CD4-positive, CD25-positive, alpha-beta regulatory T cell (primary cell): Measurements from ENCODE around the gene SSTR5. TPM values are rescaled to one million over a fixed set of nuclear protein-coding genes. Genes with fewer than 3 reads are reported as not detected.

ENCODE experiments used
- ATAC-seq, 2 donors: fragments of 150-1000 bp; cut with Tn5 transposase; one replicate each; pipeline ENCODE4 v1.10.0; 2021; ENCODE audit warnings: low read depth in 2 of 2, moderate number of reproducible peaks in 2 of 2, moderate library complexity in 1 of 2
- DNase-seq, 3 donors: peaks; one replicate each; pipeline versions ENCODE4 v3.0.0 to v3.0.0-alpha.2; 2012 to 2022; ENCODE audit warnings: mixed read lengths in 1 of 3
- H3K27ac ChIP-seq: one replicate; pipeline ENCODE4 v1.7.0; 2013; ENCODE audit warnings: mild to moderate bottlenecking, low read length; ENCODE audit not compliant: insufficient read depth, poor library complexity, severe bottlenecking
- H3K27me3 ChIP-seq: one replicate; pipeline ENCODE4 v1.7.0; 2013; ENCODE audit warnings: low read length; ENCODE audit not compliant: control insufficient read depth, insufficient read depth
- H3K36me3 ChIP-seq: one replicate; pipeline ENCODE4 v1.7.0; 2013; ENCODE audit warnings: mild to moderate bottlenecking, low read length, moderate library complexity; ENCODE audit not compliant: control insufficient read depth, insufficient read depth
- H3K4me1 ChIP-seq: 2 replicates; pipeline ENCODE4 v1.7.0; 2013; ENCODE audit warnings: mild to moderate bottlenecking, low read length; ENCODE audit not compliant: insufficient read depth, control insufficient read depth, poor library complexity, severe bottlenecking
- H3K4me3 ChIP-seq: one replicate; pipeline ENCODE4 v1.7.0; 2013; ENCODE audit warnings: low read depth, mild to moderate bottlenecking, low read length, moderate library complexity
- H3K9me3 ChIP-seq, 2 experiments: 1 replicate in 1 of 2; 2 replicates in 1 of 2; pipeline ENCODE4 v1.7.0; 2013; ENCODE audit warnings: low read length in 2 of 2, mild to moderate bottlenecking in 1 of 2, moderate library complexity in 1 of 2; ENCODE audit not compliant: control insufficient read depth in 2 of 2
- H3K27ac Mint-ChIP-seq, 3 donors: one replicate each; pipeline ENCODE4 v1.8.0; 2020 to 2022; ENCODE audit warnings: mild to moderate bottlenecking in 3 of 3, mixed read lengths in 3 of 3, moderate library complexity in 2 of 3
- H3K27me3 Mint-ChIP-seq: one replicate; pipeline ENCODE4 v1.8.0; 2022; ENCODE audit warnings: mild to moderate bottlenecking, mixed read lengths
- H3K36me3 Mint-ChIP-seq: one replicate; pipeline ENCODE4 v1.8.0; 2020; ENCODE audit warnings: mixed read lengths
- H3K4me1 Mint-ChIP-seq, 4 donors: one replicate each; pipeline ENCODE4 v1.8.0; 2020 to 2022; ENCODE audit warnings: mixed read lengths in 4 of 4, mild to moderate bottlenecking in 1 of 4
- H3K4me3 Mint-ChIP-seq, 4 donors: one replicate each; pipeline ENCODE4 v1.8.0; 2020 to 2022; ENCODE audit warnings: mild to moderate bottlenecking in 4 of 4, mixed read lengths in 4 of 4, moderate library complexity in 3 of 4
- H3K9me3 Mint-ChIP-seq, 7 donors: one replicate each; pipeline ENCODE4 v1.8.0; 2020 to 2022; ENCODE audit warnings: mixed read lengths in 7 of 7, mild to moderate bottlenecking in 3 of 7, moderate library complexity in 2 of 7
- polyA plus RNA-seq, 4 donors: library from polyadenylated mRNA; unstranded; fragments of 300-500 nt; fragmentation: Illumina TruSeq; gene quantifications; one replicate each; pipeline ENCODE4 v1.2.3, GENCODE V29; 2021
- total RNA-seq: library from RNA; stranded (reverse); gene quantifications from one replicate; pipeline ENCODE4 v1.2.3, GENCODE V29; 2022

SSTR5 gene
- total and polyA plus RNA-seq, 5 donors from 2014 or later = not detected

- Histone ChIP-seq H3K36me3 (no peaks in the 10 kb centered on the region), H3K27me3 (no peaks in the 10 kb centered on the region), H3K9me3 (no peaks in the 10 kb centered on the region), H3K4me1 (no peaks in the 10 kb centered on the region), H3K4me3 (no peak overlapping the region), H3K27ac (no peak overlapping the region)
- no peak overlapping the region for H3K4me3 Mint-ChIP-seq
- no peaks in the 10 kb centered on the region for H3K9me3 Mint-ChIP-seq
- no peak overlapping the region for H3K27ac Mint-ChIP-seq
- DNase-seq (no peak), ATAC-seq (no peak)
- H3K27me3 Mint-ChIP-seq = no peaks in the 10 kb centered on the region
- no peaks in the 10 kb centered on the region for H3K4me1 Mint-ChIP-seq
- H3K36me3 Mint-ChIP-seq = no peaks in the 10 kb centered on the region
These were observed 45.4 kb downstream of the SSTR5 start for GRCh38 chr16:1117926-1118325.

GRCh38 chr16:1119129-1119528 is 46.6 kb downstream of the SSTR5 start:
- Mint-ChIP-seq H3K27ac (no peak overlapping the region), H3K4me1 (no peaks in the 10 kb centered on the region), H3K4me3 (no peak overlapping the region), H3K36me3 (no peaks in the 10 kb centered on the region), H3K27me3 (no peaks in the 10 kb centered on the region), H3K9me3 (no peaks in the 10 kb centered on the region)
- Histone ChIP-seq H3K27ac (no peak overlapping the region), H3K36me3 (no peaks in the 10 kb centered on the region), H3K9me3 (no peaks in the 10 kb centered on the region), H3K4me3 (no peak overlapping the region), H3K27me3 (no peaks in the 10 kb centered on the region), H3K4me1 (no peaks in the 10 kb centered on the region)
- DNase-seq (no peak), ATAC-seq (no peak)

GRCh38 chr16:1119766-1120576 is 47.4 kb downstream of the SSTR5 start:
- DNase-seq (no peak), ATAC-seq (no peak)
- Mint-ChIP-seq H3K27me3 (no peaks in the 10 kb centered on the region), H3K4me3 (no peak overlapping the region), H3K4me1 (no peaks in the 10 kb centered on the region), H3K36me3 (no peaks in the 10 kb centered on the region), H3K9me3 (no peaks in the 10 kb centered on the region), H3K27ac (no peak overlapping the region)
- Histone ChIP-seq H3K9me3 (no peaks in the 10 kb centered on the region), H3K27ac (no peak overlapping the region), H3K27me3 (no peaks in the 10 kb centered on the region), H3K4me1 (no peaks in the 10 kb centered on the region), H3K36me3 (no peaks in the 10 kb centered on the region), H3K4me3 (no peak overlapping the region)

- Histone ChIP-seq H3K27me3 (no peaks in the 10 kb centered on the region), H3K36me3 (no peaks in the 10 kb centered on the region), H3K4me1 (no peaks in the 10 kb centered on the region), H3K9me3 (no peaks in the 10 kb centered on the region), H3K27ac (no peak overlapping the region), H3K4me3 (no peak overlapping the region)
- Mint-ChIP-seq H3K27me3 (no peaks in the 10 kb centered on the region), H3K4me3 (no peak overlapping the region), H3K9me3 (no peaks in the 10 kb centered on the region), H3K4me1 (no peaks in the 10 kb centered on the region), H3K36me3 (no peaks in the 10 kb centered on the region), H3K27ac (no peak overlapping the region)
- ATAC-seq (no peak), DNase-seq (no peak)
These were observed 48.0 kb downstream of the SSTR5 start for GRCh38 chr16:1120577-1120941.

GRCh38 chr16:1121009-1121408 is 48.5 kb downstream of the SSTR5 start:
- Mint-ChIP-seq H3K4me3 (no peak overlapping the region), H3K27me3 (no peaks in the 10 kb centered on the region), H3K4me1 (no peaks in the 10 kb centered on the region), H3K9me3 (no peaks in the 10 kb centered on the region), H3K36me3 (no peaks in the 10 kb centered on the region), H3K27ac (no peak overlapping the region)
- H3K4me1 ChIP-seq = no peaks in the 10 kb centered on the region
- no peak overlapping the region for H3K4me3 ChIP-seq
- ATAC-seq = no peak
- no peaks in the 10 kb centered on the region for H3K27me3 ChIP-seq
- no peaks in the 10 kb centered on the region for H3K36me3 ChIP-seq
- H3K27ac ChIP-seq = no peak overlapping the region
- no peak for DNase-seq
- no peaks in the 10 kb centered on the region for H3K9me3 ChIP-seq

- no peaks in the 10 kb centered on the region for H3K9me3 ChIP-seq
- H3K4me3 ChIP-seq = no peak overlapping the region
- H3K27me3 ChIP-seq = no peaks in the 10 kb centered on the region
- ATAC-seq (no peak), DNase-seq (no peak)
- H3K4me1 Mint-ChIP-seq = no peaks in the 10 kb centered on the region
- no peak overlapping the region for H3K4me3 Mint-ChIP-seq
- no peaks in the 10 kb centered on the region for H3K9me3 Mint-ChIP-seq
- H3K27me3 Mint-ChIP-seq = no peaks in the 10 kb centered on the region
- H3K27ac Mint-ChIP-seq = no peak overlapping the region
- no peaks in the 10 kb centered on the region for H3K4me1 ChIP-seq
- no peak overlapping the region for H3K27ac ChIP-seq
- H3K36me3 ChIP-seq = no peaks in the 10 kb centered on the region
- no peaks in the 10 kb centered on the region for H3K36me3 Mint-ChIP-seq
These were observed 49.3 kb downstream of the SSTR5 start for GRCh38 chr16:1121601-1122397.

GRCh38 chr16:1122398-1122765 is 49.8 kb downstream of the SSTR5 start:
- no peaks in the 10 kb centered on the region for H3K27me3 ChIP-seq
- H3K4me3 ChIP-seq = no peak overlapping the region
- ATAC-seq = no peak
- Mint-ChIP-seq H3K27ac (no peak overlapping the region), H3K9me3 (no peaks in the 10 kb centered on the region), H3K36me3 (no peaks in the 10 kb centered on the region), H3K27me3 (no peaks in the 10 kb centered on the region), H3K4me3 (no peak overlapping the region), H3K4me1 (no peaks in the 10 kb centered on the region)
- H3K4me1 ChIP-seq = no peaks in the 10 kb centered on the region
- no peaks in the 10 kb centered on the region for H3K9me3 ChIP-seq
- no peak for DNase-seq
- no peak overlapping the region for H3K27ac ChIP-seq
- H3K36me3 ChIP-seq = no peaks in the 10 kb centered on the region
